GM19043 (cell line): ENCODE data around the gene LIX1.
"Not testable (repeated sequence)": the region's sequence is repeated elsewhere in the genome, so short reads cannot be mapped to it uniquely, and the experiment has no call there.

Source experiments
- ATAC-seq: cut with Tn5 transposase; IDR thresholded peaks from one replicate; pipeline ENCODE4 v1.9.1; 2021; ENCODE audit warnings: low read depth; ENCODE audit not compliant: unreplicated experiment

LIX1 gene

DNA sequence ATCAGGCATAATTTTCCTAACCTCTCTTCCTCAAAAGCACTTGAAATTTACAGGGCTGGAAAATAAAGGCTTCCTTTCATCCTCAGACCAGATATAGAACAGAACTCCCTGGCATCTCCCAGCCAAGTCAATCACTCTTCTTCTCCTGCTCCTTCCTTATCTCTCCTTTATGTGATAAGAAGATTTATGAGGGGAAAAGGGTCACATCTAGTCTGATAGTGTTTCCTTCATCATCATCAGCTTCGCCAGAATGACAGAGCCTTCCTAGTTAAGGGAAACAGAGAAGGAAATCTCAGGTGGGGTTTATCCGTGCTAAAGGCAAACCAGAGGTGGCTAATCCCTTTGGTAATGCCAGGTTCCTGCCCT lies 36.2 kb downstream of the LIX1 start:
- ATAC-seq: no peak

DNA sequence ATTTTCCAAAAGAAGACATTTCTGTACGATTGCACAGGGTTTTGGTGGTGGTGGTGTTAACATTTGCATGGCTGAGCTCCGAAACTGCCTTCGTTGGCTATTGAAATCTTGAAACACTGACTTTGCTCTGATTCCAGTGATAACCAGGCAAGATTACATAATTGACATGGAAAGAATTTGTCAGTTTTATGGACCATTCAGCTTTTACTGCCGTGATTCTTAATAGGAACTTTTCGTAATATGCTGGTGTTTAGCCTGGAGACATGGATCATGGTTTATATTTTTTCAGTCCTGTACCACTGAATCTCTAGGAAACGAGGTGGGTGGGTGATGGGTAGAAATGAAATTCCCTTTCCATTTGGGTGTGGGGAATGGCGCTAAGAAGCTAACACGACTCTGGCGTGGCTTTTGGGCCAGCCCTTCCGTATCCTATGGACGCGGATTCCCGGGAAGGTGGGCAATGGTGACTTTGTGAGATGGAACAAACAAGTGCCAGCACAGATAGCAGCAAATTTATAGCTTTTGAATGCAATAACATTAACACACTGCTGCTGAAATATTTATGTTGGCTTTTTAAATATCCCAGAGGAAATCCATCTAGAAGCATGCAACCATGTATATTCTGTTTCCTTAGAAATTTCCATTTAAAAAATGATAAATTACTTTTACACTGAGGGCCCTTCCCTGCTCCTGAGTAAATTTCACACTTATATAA lies 36.8 kb downstream of the LIX1 start:
- ATAC-seq: no peak

DNA sequence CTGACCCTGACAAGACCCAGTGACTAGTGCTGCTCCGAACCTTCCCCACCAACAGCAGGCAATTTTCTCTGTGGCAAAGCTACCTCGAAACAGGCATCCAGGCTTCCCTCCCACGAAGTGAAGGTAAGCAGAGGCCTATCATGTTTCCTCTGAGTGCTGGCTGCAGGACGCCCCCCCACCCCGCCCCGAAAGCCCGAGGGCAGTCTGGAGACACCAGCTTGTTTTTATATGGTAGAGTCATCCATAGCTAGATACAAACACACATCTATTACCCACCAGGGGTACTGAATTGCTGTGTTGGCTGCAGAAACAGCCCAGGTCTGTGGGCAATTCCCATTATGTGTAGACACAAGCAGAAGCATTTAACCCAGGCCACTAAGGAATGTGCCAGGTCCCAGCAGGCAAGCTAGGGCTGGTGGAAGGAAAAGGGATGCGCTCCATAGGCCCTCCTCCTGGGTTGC lies 40.4 kb downstream of the LIX1 start:
- no peak for ATAC-seq

DNA sequence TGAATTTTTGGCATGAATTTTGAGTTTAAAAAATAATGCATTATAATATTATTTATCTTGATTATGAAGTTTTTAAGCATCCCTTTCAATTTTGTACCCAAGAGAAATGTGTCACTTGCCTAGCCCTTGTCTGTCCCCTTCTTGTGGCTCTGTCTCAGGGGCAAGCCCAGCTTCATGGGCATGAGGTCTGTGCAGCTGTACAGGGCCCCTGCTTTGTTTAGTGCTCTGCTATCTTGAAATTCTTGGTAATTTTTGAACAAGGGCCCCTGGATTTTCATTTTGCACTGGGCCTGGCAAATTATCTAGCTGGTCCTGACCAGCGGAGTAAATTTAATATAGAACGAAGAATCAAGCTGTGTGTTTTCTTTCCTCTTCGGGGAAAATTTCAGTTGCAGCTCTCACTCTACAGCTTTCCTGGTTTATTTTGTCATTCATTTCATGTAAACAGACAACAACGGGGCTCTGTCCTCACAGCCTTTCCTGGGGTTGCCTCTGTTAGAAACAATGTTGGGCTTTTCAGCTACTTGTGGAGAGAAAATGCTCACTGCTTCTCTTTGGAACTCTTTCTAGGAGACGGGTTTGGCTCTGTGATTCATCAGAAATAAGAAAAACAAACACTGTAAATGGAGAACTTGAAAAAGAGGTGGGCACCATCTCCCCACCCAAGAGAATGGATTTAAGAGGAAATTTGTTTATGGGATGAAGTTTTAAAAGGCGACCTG lies 41.1 kb downstream of the LIX1 start:
- no peak for ATAC-seq

DNA sequence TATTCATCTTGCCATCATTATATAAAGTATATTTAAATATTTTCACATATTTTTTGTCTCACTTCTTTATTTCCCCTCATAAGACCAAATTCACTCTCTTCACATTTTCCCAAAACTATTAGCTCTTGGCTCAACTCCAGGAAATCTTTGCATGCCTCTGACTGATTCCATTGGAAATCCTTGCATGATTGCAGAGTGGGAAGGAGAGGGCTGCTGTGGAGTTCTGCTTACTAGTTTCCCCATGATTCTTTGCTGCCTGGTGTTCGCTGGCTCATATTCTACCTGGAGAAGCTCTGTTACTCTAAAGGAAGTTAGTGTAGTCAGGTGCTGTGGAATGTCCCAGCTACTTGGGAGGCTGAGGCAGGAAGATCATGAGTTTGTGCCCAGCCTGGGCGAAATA lies 41.9 kb downstream of the LIX1 start:
- ATAC-seq: no peak

DNA sequence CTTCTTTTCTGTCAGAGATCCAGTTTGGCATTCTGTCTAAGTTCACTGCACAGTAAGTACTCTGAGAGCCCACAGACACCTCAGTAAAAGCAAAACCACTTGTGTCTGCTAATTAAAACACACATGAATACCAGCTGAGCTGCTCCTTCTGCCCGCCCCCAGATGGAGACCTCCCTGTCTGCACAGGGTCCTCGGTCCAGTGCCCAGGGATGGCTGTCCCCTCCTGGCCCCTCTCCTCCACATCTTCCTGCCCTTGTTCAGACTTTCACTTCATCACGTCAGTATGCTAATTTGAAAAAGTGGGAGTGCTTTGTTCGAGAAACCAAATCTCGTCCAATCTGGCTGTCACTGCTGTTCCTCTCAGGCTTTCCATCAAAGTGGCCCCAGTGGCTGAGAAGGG lies 43.5 kb downstream of the LIX1 start:
- ATAC-seq: no peak

DNA sequence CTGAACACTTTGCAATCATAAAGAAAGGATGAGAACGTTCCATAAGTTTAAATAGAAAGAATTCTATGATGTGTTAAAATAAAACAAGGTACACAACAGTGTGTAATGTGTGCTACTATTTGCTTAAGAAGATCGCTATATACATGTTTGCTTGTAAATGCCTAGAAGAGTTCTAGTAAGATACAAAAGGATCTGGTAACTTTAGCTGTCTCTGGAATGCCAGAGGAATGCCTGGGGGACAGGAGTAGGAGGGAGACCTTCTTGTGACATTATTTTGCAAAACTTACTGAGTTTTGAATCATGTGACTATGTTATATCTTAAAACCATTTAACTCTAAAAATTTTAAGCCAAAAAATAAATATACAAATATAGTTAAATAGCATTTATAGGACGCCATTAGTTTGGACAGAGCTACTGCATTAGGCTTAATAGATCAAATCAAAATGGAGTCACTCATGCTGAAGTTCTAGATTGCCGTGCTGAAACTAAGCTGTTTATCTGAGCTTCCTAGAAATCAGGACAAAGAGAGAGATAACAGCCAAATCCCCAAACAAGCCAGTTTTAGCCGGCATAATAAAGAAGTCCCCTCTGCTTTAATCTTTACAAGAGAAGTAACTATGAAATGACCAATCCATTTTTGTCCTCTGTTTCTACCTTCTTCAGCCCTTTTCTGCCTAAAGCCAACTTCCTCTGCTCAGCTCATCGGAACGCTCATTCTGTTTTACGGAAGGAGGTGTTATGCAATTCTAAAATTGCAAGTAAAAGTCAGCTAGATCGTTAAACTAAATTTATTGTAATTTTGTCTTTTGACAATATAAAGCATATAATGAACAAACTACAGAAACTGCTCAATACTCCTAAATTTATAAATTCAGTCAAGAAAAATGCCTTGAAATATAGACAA lies 44.8 kb downstream of the LIX1 start:
- ATAC-seq: no peak

DNA sequence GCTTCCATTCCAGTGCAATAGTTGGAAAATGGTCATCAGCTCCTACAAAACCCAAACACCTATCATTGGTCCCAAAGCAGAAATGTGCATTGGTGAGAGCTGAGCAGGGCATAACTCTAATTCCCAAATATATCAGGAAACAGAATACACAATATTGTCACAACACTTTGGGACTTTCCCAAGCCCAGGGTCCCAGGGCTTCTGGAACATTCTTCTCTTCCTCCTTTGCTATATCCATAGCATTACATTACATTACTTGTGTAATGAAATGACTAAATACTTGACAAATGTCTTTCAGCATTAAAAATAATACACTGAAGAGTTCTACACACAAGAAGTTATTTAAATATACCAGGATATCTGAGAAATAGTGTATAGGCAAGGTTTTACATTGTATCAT lies 45.6 kb downstream of the LIX1 start:
- ATAC-seq: no peak

DNA sequence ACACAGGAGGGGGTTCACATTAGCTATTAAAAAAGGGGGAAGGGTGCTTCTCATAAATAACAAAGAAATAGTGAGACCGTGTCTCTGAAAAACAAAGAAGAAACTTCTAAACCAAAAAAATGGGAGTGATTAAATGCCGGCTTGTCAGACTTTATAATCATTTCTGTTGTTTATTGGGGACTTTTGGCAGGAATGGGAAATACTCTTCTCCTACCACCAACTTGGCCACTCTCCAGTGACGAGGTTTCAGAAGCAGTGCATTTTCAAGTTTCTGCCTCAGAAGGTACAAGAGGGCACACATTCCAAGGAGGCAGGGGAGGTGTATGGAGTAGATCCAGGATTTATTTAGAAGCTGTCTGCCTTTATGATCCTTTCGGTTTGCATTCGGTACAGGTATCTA lies 46.2 kb downstream of the LIX1 start:
- no peak for ATAC-seq

DNA sequence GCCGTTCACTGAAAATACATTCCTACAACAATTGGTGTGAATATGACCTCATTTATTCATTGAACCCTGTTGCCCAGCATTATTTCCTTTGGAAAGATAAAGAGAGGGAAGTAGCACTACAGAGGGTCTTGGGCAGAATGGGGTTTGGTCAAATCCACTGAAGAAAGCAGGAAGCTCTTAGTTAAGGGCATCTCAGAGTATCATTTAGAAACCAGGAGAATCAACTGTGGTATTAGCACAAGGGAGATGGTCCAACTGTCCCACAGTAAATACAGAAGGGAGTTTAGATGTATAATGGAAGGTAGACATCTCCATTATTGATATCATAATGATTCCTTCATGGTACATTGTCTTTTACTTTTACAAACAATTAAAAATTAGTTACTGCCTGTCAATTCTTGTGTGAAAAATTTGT lies 47.1 kb downstream of the LIX1 start:
- ATAC-seq: peak; percentile 38

DNA sequence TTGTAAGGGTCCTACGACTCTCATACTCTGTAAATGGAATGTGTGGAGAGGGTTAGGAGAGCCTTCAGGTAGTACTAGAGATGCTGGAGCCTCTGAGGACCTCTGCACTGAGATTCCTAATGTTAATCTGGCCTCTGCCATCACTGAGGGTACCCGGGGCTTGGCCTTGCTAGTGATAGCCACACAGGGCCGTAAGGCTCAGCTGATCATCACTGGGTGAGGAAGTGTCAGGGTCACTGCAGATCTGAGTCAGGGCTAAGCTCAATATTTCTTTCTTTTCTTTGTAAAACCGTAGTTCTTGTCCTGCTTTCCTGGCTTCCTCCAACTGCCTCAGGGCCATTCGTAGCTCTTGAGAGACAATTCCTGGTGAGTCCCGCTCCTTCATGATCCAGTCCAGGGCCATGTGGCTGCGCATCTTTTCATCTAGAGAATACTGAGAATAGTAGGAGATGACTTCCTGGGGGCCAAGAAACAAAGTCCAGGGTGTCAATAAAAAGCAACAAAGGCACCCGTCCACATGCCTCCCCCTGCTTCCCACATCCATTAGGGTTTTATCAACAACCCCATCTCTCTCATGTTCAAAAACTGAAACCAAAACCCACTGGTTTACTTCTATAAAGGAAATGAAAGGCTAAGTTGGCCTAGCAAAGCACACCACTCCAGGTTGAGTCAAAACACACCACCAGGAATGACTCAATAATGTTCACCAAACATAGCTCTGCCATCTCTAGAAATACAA lies 47.7 kb downstream of the LIX1 start:
- peak; percentile 99 for ATAC-seq

DNA sequence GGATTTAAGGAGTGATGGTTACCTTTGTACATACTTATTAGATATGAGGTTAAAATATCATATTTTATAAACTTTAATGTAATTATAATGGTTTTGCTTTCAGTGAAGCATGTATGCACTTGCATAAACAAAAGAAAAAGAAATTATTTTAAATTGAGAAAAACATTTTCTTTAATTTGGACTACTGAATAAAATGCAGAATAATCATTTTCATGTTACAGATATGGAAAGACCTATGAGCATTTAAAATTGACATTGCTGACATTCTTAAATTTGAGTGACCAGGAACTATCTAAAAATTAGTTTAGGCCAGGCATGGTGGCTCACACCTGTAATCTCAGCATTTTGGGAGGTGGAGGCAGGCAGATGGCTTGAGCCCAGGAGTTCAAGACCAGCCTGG lies 49.2 kb downstream of the LIX1 start:
- no peak for ATAC-seq

DNA sequence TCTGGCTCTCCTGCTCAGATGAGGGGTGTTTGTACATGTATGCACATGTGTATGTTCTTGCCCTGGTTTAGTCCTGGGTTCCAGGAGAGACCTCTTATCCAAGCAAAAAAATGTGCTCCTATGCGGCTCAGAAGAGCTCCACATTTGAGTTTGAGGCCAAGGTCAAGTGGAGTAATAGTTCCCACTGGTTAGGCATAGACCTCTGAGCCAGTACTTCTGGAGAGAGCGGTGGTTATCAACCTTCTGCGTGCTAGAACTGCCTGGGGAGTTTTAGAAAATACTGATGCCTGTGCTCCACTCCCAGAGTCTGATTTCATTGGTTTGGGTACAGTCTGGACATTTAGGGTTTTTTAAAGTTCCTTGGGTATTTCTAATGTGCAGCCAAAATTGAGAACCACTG lies 51.5 kb downstream of the LIX1 start:
- ATAC-seq: no peak

DNA sequence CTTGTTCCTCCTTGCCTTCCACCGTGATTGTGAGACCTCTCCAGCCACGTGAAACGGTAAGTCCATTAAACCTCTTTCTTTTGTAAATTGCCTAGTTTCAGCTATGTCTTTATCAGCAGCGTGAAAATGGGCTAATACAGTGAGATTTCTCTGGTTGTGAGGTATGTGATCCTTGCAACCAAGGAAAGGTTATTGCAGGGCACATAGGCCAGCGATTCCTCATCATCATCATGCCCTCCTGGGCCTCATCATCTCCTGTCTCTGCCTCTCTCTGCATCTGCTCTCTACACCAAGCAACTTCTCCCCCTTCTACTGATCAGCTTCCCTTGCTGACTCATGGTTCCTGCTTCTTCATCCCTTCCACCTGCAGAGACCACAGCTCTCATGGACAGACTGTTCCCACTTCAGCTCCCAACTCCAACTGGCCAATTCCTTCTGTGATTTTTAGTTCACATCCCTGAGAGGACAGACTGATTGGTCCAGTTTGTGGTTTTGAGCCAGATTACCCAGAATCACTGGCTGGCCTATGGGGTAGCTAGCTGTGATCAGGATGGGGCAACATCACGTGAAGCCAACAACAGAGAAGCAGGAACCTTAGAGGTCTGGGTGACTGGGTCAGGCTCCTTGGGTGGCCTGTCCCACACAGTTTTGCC lies 53.1 kb downstream of the LIX1 start:
- ATAC-seq: no peak

DNA sequence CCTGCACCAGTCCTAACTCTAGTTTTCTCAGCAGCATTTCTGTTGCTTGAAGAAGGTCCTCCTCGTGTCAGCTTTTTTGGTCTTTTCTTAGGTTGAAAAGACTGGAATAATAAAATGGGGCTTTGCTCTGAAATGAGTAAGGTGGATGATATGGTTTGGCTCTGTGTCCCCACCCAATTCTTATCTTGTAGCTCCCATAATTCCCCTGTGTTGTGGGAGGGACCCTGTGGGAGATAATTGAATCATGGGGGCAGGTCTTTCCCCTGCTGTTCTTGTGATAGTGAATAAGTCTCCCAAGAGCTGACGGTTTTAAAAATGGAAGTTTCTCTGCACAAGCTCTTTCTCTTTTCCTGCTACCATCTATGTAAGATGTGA lies 53.6 kb downstream of the LIX1 start:
- no peak for ATAC-seq

DNA sequence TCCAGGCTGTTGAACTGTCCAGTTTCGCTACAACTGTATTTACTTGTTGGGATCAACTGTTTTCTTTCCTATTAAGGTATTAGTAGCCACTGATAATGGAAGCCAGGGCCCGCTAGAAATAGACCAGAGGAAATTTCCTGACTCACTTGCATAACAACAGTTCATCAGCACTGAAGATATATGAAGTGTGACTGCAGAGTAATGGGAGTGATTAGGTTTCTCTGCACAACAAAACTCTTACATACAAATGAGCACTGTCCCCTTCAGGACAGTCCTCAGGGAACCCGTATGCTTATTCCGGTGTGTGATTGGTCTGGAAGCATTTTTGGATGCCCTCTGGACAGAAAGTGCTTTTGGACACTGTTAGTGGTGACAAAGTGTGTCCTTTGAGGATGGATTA lies 55.3 kb downstream of the LIX1 start:
- ATAC-seq: no peak

DNA sequence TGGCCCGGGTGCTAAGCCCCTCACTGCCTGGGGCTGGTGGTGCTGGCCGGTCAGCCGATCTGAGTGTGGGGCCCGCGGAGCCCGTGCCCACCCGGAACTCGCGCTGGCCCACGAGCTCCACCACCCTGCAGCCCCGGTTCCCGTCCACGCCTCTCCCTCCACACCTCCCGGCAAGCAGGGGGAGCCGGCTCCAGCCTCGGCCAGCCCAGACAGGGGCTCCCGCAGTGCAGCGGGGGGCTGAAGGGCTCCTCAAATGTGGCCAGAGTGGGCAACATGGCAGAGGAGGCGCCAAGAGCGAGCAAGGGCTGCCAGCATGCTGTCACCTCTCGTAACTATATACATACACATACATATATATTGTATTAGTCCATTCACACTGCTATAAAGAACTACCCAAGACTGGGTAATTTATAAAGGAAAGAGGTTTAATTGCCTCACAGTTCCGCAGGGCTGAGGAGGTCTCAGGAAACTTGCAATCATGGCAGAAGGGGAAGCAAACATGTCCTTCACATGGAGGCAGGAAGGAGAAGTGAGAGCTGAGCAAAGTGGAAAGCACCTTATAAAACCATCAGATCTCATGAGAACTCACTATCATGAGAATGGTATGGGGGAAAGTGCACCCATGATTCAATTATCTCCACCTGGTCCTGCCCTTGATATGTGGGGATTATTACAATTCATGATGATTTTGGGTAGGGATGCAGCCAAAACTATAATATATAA lies 56.8 kb downstream of the LIX1 start:
- no peak for ATAC-seq

DNA sequence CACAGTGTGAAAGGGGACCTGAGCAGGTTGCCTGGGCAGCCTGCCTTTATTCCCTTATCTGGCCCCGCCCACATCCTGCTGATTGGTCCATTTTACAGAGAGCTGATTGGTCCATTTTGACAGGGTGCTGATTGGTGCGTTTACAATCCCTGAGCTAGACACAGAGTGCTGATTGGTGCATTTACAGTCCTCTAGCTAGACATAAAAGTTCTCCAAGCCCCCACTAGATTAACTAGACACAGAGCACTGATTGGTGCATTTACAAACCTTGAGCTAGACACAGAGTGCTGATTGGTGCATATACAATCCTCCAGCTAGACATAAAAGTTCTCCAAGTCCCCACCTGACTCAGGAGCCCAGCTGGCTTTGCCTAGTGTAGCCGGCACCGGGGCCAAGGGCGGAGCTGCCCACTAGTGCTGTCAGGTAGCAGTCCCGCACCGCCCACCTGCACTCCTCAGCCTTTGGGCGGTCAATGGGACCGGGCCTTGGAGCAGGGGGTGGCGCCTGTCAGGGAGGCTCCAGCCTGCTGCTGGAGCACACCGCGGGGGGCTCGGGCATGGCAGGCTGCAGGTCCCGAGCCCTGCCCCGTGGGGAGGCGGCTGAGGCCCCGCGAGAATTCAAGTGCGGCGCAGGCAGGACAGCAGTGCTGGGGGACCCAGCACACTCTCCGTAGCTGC lies 57.5 kb downstream of the LIX1 start:
- ATAC-seq: not testable (repeated sequence)
